ENCODE measurements around the gene ZC3H12D.

GRCh38 chr6:149449831-149450678, 34.8 kb downstream of the ZC3H12D start:
- TF ChIP-seq CTCF (IDR thresholded peaks at IDR 0.05) = no peak
- TF ChIP-seq POLR2AphosphoS5 (IDR thresholded peaks at IDR 0.05) = no peak
- TF ChIP-seq POLR2A (IDR thresholded peaks at IDR 0.05; ENCODE audit: low read depth) = no peak
